GM12878 (cell line): ENCODE measurements around the gene DPEP1. TPM values are rescaled to one million over a fixed set of nuclear protein-coding genes. Genes with fewer than 3 reads are reported as not detected.

Source experiments
- ATAC-seq: fragments of 200-7000 bp; cut with Tn5 transposase; 3 replicates; pipeline ENCODE4 v1.9.1; 2020; ENCODE audit warnings: mild to moderate bottlenecking, moderate library complexity
- Bru-seq: library from RNA; stranded (reverse); fragments of 400-500 nt; gene quantifications from one replicate; lab custom pipeline; 2021; lab: Mats Ljungman, UMichigan
- BruChase-seq, 2 experiments: library from RNA; stranded (reverse); fragments of 400-500 nt; gene quantifications; one replicate each; lab custom pipeline; 2021; lab: Mats Ljungman, UMichigan
- BruUV-seq: library from RNA; stranded (reverse); fragments of 400-500 nt; replicated peaks from 2 replicates; lab custom pipeline; 2021; lab: Mats Ljungman, UMichigan
- CTCF ChIA-PET: fragments of 300-600 bp; sonication (Branson Sonifier 250); formaldehyde crosslinking; extraction: SDS; loops from one replicate; lab custom pipeline; 2021; ENCODE audit warnings: inconsistent platforms; lab: Yijun Ruan, JAX
- POLR2A ChIA-PET: fragments of 350-600 bp; formaldehyde crosslinking; extraction: SDS; loops from one replicate; lab custom pipeline; 2021; ENCODE audit warnings: inconsistent platforms; lab: Charles Lee
- RAD21 ChIA-PET: fragments of 300-600 bp; sonication (Branson Sonifier 250); formaldehyde crosslinking; loops from one replicate; lab custom pipeline; 2023; ENCODE audit warnings: antibody characterized with exemption; ENCODE audit not compliant: unreplicated experiment; lab: Charles Lee
- SMC1A ChIA-PET: fragments of 300-600 bp; sonication (Branson Sonifier 250); formaldehyde crosslinking; loops from one replicate; lab custom pipeline; 2023; ENCODE audit not compliant: unreplicated experiment, uncharacterized antibody; lab: Charles Lee
- DNase-seq: peaks from one replicate; pipeline ENCODE4 v3.0.0-alpha.2; 2011; ENCODE audit warnings: low read depth, low spot score
- FAIRE-seq: peaks from 3 replicates; lab custom pipeline; 2011; peaks lifted over from hg19 to GRCh38; lab: Jason Lieb, UNC
- H2AFZ ChIP-seq: 2 replicates; pipeline ENCODE4 v1.6.0; 2011; ENCODE audit warnings: low read depth, low read length, control low read depth; ENCODE audit not compliant: control insufficient read depth
- H3K27ac ChIP-seq: 2 replicates; pipeline ENCODE4 v1.5.1; 2011; ENCODE audit warnings: control low read depth; ENCODE audit not compliant: control insufficient read depth, insufficient read depth
- H3K27me3 ChIP-seq, 2 experiments: replicated peaks in 1 of 2; 2 replicates each; pipeline versions ENCODE4 v1.6.0 to v1.6.1; 2011; ENCODE audit warnings: low read length in 1 of 2; ENCODE audit not compliant: control insufficient read depth in 2 of 2, insufficient read depth in 2 of 2
- H3K36me3 ChIP-seq, 2 experiments: 2 replicates each; pipeline ENCODE4 v1.5.1; 2011; ENCODE audit warnings: low read length in 1 of 2; ENCODE audit not compliant: control insufficient read depth in 2 of 2, insufficient read depth in 2 of 2
- H3K4me1 ChIP-seq: 2 replicates; pipeline ENCODE4 v1.6.1; 2011; ENCODE audit warnings: mild to moderate bottlenecking, low read length, moderate library complexity, mixed read lengths; ENCODE audit not compliant: control insufficient read depth, insufficient read depth
- H3K4me2 ChIP-seq: 2 replicates; pipeline ENCODE4 v1.6.0; 2011; ENCODE audit warnings: control low read depth; ENCODE audit not compliant: control insufficient read depth, insufficient read depth
- H3K4me3 ChIP-seq: fragments of 200-600 bp; sonication (generic); 2 replicates; pipeline ENCODE4 v1.5.1; 2016
- H3K79me2 ChIP-seq: 2 replicates; pipeline ENCODE4 v1.6.0; 2011; ENCODE audit warnings: low read length; ENCODE audit not compliant: control insufficient read depth, insufficient read depth
- H3K9ac ChIP-seq: 2 replicates; pipeline ENCODE4 v1.8.0; 2011; ENCODE audit warnings: low read length, control low read depth, mixed read lengths; ENCODE audit not compliant: control insufficient read depth, insufficient read depth
- H3K9me3 ChIP-seq: replicated peaks from 3 replicates; pipeline ENCODE4 v1.5.1; 2011; ENCODE audit warnings: mild to moderate bottlenecking, low read length; ENCODE audit not compliant: control insufficient read depth, insufficient read depth
- H4K20me1 ChIP-seq: 2 replicates; pipeline ENCODE4 v1.6.0; 2011; ENCODE audit not compliant: control insufficient read depth, insufficient read depth
- HDAC2 ChIP-seq: fragments of 200-600 bp; sonication (generic); IDR thresholded peaks from 2 replicates; pipeline ENCODE4 v1.6.1; 2017
- LARP7 ChIP-seq: fragments of 450-650 bp; IDR thresholded peaks from 2 replicates; pipeline ENCODE4 v1.6.1; 2017; ENCODE audit warnings: mild to moderate bottlenecking
- MXI1 ChIP-seq: fragments of 150-350 bp; IDR thresholded peaks from 2 replicates; pipeline ENCODE4 v1.6.1; 2011; ENCODE audit warnings: low read depth, mild to moderate bottlenecking, inconsistent platforms, low read length, improper control_type of control experiment
- NR2F1 ChIP-seq: fragments of 450-650 bp; conservative IDR thresholded peaks from 2 replicates; pipeline ENCODE4 v1.6.1; 2017; ENCODE audit warnings: mild to moderate bottlenecking
- PAX5 ChIP-seq: IDR thresholded peaks from 2 replicates; pipeline ENCODE4 v1.6.1; 2011; ENCODE audit warnings: low read depth, low read length, borderline replicate concordance
- PML ChIP-seq: IDR thresholded peaks from 2 replicates; pipeline ENCODE4 v1.6.1; 2012; ENCODE audit warnings: low read length, inconsistent platforms
- POU2F2 ChIP-seq: IDR thresholded peaks from 3 replicates; pipeline ENCODE4 v1.6.1; 2011; ENCODE audit warnings: low read depth, mild to moderate bottlenecking, low read length, borderline replicate concordance
- REST ChIP-seq: IDR thresholded peaks from 2 replicates; pipeline ENCODE4 v1.6.1; 2012; ENCODE audit warnings: mild to moderate bottlenecking, low read depth, low read length
- SUZ12 ChIP-seq: fragments of 200-600 bp; sonication (generic); IDR thresholded peaks from one replicate; pipeline ENCODE4 v1.6.1; 2018; ENCODE audit warnings: antibody characterized with exemption, mild to moderate bottlenecking; ENCODE audit not compliant: unreplicated experiment
- TCF7 ChIP-seq: IDR thresholded peaks from 2 replicates; pipeline ENCODE4 v1.6.1; 2014; ENCODE audit warnings: antibody characterized with exemption, borderline replicate concordance
- ZZZ3 ChIP-seq: IDR thresholded peaks from 2 replicates; pipeline ENCODE4 v1.6.1; 2011; ENCODE audit warnings: low read depth; ENCODE audit not compliant: control insufficient read depth, insufficient read length
- WGBS: methylation state at CpG from one replicate; pipeline ENCODE4 v1.1.6; 2016; ENCODE audit warnings: low lambda C conversion rate; ENCODE audit not compliant: insufficient replicate concordance, insufficient coverage; ENCODE audit errors: missing lambda C conversion rate; 5-methylcytosine and 5-hydroxymethylcytosine counted together
- in situ Hi-C: fragments of 300-500 bp; cut with MboI; formaldehyde crosslinking; loops from 9 replicates; pipeline ENCODE4 v1.14.3; 2018; ENCODE audit warnings: mixed read lengths
- intact Hi-C: fragments of 100-400 bp; cut with micrococcal nuclease; formaldehyde crosslinking; loops from one replicate; pipeline ENCODE4 v1.14.2; 2022; ENCODE audit not compliant: unreplicated experiment
- long read RNA-seq, 2 experiments: library from polyadenylated mRNA; unstranded; transcript quantifications; one replicate each; pipeline ENCODE4 v2.0.0, GENCODE V29; 2019 to 2020
- polyA minus RNA-seq, 3 experiments: library from RNA; depleted of rRNA, polyadenylated mRNA; stranded (reverse); fragments of >200 nt; gene quantifications; 2 replicates each; pipeline ENCODE4 v1.2.3, GENCODE V29; 2011
- polyA plus RNA-seq, 11 experiments: library from polyadenylated mRNA; depleted of rRNA in 4 of 11; unstranded in 6 of 11; stranded (reverse) in 5 of 11; fragments of >200 nt; fragmentation: Nextera tagmentation in 4 of 11; fragmentation: Illumina TruSeq in 1 of 11; extraction: Ambion mirVana in 4 of 11; extraction: Trizol in 1 of 11; gene quantifications; 1 replicate in 1 of 11; 2 replicates in 10 of 11; pipeline versions ENCODE4 v1.2.1 to v1.2.3, GENCODE V29; 2011 to 2016; ENCODE audit warnings: inconsistent platforms in 2 of 11, missing spikeins in 2 of 11, low read depth in 1 of 11
- total RNA-seq, 4 experiments: library from RNA; depleted of rRNA in 3 of 4; stranded (reverse); fragments of >200 nt in 3 of 4; fragmentation: Illumina TruSeq in 1 of 4; extraction: Trizol in 1 of 4; gene quantifications; 2 replicates each; pipeline versions ENCODE4 v1.2.1 to v1.2.3, GENCODE V29; 2013 to 2021
- TF ChIP-seq, protein P1 (sequence below): IDR thresholded peaks from 2 replicates; pipeline ENCODE4 v1.6.1; 2011; ENCODE audit warnings: low read depth, mild to moderate bottlenecking, low read length, moderate library complexity, borderline replicate concordance; ENCODE audit errors: extremely low read depth
- TF ChIP-seq, protein P2 (sequence below): fragments of 450-650 bp; IDR thresholded peaks from 2 replicates; pipeline ENCODE4 v1.6.1; 2017; ENCODE audit warnings: low read depth, mild to moderate bottlenecking, moderate library complexity

Gene DPEP1
- total RNA-seq (2013; cell fraction: nucleolus; rRNA removed) = not detected in 2 replicates
- not detected in 2 replicates for total RNA-seq (2014; rRNA removed)
- not detected in 2 replicates for total RNA-seq (2014; rRNA removed; fragmentation: Illumina TruSeq; extraction: Trizol)
- total RNA-seq (2021) = not detected in 2 replicates
- polyA plus RNA-seq (2011; ENCODE audit: low read depth) = not detected
- not detected in 2 replicates for polyA plus RNA-seq (2011; rRNA removed)
- polyA plus RNA-seq (2011; cell fraction: cytosol; rRNA removed) = not detected in 2 replicates
- 0.34 and 0.47 TPM in 2 replicates for polyA plus RNA-seq (2011; cell fraction: nucleus; rRNA removed)
- not detected in 2 replicates for polyA plus RNA-seq (2012)
- polyA plus RNA-seq (2014; fragmentation: Illumina TruSeq; extraction: Trizol) = not detected in 2 replicates
- polyA plus RNA-seq (2014; fragmentation: Nextera tagmentation; extraction: Ambion mirVana) = not detected
- polyA plus RNA-seq (2014; rRNA removed) = not detected in 2 replicates
- polyA plus RNA-seq (2016; fragmentation: Nextera tagmentation; extraction: Ambion mirVana) = not detected
- not detected in 2 replicates for polyA minus RNA-seq (2011; rRNA and poly(A)+ RNA removed)
- polyA minus RNA-seq (2011; cell fraction: cytosol; rRNA and poly(A)+ RNA removed) = not detected in 2 replicates
- polyA minus RNA-seq (2011; cell fraction: nucleus; rRNA and poly(A)+ RNA removed) = not detected in 2 replicates
- Bru-seq, nascent RNA = not detected
- percentile 7 among the genes with signal in this experiment for BruChase-seq, experiment 1, labeled RNA remaining after a 6-hour chase
- BruChase-seq, experiment 2, labeled RNA remaining after a 2-hour chase = not detected
- long read RNA-seq, experiment 1 = 0 reads
- long read RNA-seq, experiment 2 = 0 reads

- no peak for ATAC-seq
- intact Hi-C loops = no loop called here
- no peak for TF ChIP-seq MXI1
- no peak for TF ChIP-seq PML
- no peak for TF ChIP-seq REST
- TF ChIP-seq TCF7 = no peak
- TF ChIP-seq, protein P1, sequence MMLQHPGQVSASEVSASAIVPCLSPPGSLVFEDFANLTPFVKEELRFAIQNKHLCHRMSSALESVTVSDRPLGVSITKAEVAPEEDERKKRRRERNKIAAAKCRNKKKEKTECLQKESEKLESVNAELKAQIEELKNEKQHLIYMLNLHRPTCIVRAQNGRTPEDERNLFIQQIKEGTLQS = no peak
- no peak for TF ChIP-seq ZZZ3
- no peak for TF ChIP-seq HDAC2
- TF ChIP-seq, protein P2, sequence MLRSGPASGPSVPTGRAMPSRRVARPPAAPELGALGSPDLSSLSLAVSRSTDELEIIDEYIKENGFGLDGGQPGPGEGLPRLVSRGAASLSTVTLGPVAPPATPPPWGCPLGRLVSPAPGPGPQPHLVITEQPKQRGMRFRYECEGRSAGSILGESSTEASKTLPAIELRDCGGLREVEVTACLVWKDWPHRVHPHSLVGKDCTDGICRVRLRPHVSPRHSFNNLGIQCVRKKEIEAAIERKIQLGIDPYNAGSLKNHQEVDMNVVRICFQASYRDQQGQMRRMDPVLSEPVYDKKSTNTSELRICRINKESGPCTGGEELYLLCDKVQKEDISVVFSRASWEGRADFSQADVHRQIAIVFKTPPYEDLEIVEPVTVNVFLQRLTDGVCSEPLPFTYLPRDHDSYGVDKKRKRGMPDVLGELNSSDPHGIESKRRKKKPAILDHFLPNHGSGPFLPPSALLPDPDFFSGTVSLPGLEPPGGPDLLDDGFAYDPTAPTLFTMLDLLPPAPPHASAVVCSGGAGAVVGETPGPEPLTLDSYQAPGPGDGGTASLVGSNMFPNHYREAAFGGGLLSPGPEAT = no peak
- no peak for TF ChIP-seq NR2F1
- TF ChIP-seq PAX5 = no peak
- TF ChIP-seq SUZ12 = no peak
- TF ChIP-seq LARP7 = no peak
- no peak for TF ChIP-seq POU2F2
Observed at GRCh38 chr16:89613231-89613953, at the start of gene DPEP1. DPEP1 (plus strand) TSS chr16:89613642; CDS start chr16:89630411, 16,769 bp downstream.

More at GRCh38 chr16:89613231-89613953, at the start of gene DPEP1:
- Histone ChIP-seq H3K27ac (no peak within 1 kb of the TSS), H3K79me2 (no peaks in the 10 kb centered on the region), H3K9me3 (no peaks in the 10 kb centered on the region), H3K9ac (no peak within 1 kb of the TSS), H3K36me3 (no peaks in the 10 kb centered on the region), H3K4me1 (no peaks in the 10 kb centered on the region), H2AFZ (no peak within 1 kb of the TSS), H4K20me1 (no peaks in the 10 kb centered on the region), H3K4me2 (no peak within 1 kb of the TSS), H3K4me3 (no peak within 1 kb of the TSS), H3K27me3 (no peaks in the 10 kb centered on the region)
- 56% methylated on average over 19 of the region's 19 CpGs for WGBS
- CTCF ChIA-PET = interaction anchor here (1.7 kb wide), 1 partner anchor 28 kb away, joined by 6 read pairs; no protein-coding TSS in a partner anchor
- FAIRE-seq (no peak), DNase-seq (no peak)
- in situ Hi-C loops = no loop called here
- POLR2A ChIA-PET = no interaction called here
- RAD21 ChIA-PET = no interaction called here
- no TSS peak for BruUV-seq
- SMC1A ChIA-PET = no interaction called here
